GM23338 (cell line): Measurements from ENCODE around the gene EPO. TPM values are rescaled to one million over a fixed set of nuclear protein-coding genes. Genes with fewer than 3 reads are reported as not detected.
A peak's percentile ranks its signal among the peaks of the same experiment; 100 is the strongest.

Experiments used
- ATAC-seq: fragments of 200-7000 bp; cut with Tn5 transposase; 3 replicates; pipeline ENCODE4 v1.9.1; 2020
- DNase-seq: peaks from one replicate; pipeline ENCODE4 v3.0.0-alpha.2; 2015; ENCODE audit warnings: low spot score
- H2AFZ ChIP-seq: fragments of 200-600 bp; sonication (generic); 2 replicates; pipeline ENCODE4 v1.8.0; 2016; ENCODE audit warnings: antibody characterized with exemption, mild to moderate bottlenecking, moderate library complexity
- H3F3A ChIP-seq: fragments of 200-600 bp; sonication (generic); replicated peaks from 2 replicates; pipeline ENCODE4 v1.8.0; 2017; ENCODE audit warnings: antibody characterized with exemption, mixed run types, low read depth
- H3K27ac ChIP-seq: fragments of 200-600 bp; sonication (generic); 2 replicates; pipeline ENCODE4 v1.6.1; 2016; ENCODE audit warnings: low read depth
- H3K27me3 ChIP-seq: fragments of 200-600 bp; sonication (generic); 2 replicates; pipeline ENCODE4 v1.8.0; 2016; ENCODE audit warnings: mild to moderate bottlenecking, mixed run types, moderate library complexity; ENCODE audit not compliant: insufficient read depth
- H3K36me3 ChIP-seq: fragments of 200-600 bp; sonication (generic); 2 replicates; pipeline ENCODE4 v1.8.0; 2016; ENCODE audit warnings: mild to moderate bottlenecking; ENCODE audit not compliant: insufficient read depth
- H3K4me1 ChIP-seq: fragments of 200-600 bp; sonication (generic); 2 replicates; pipeline ENCODE4 v1.8.0; 2016; ENCODE audit warnings: mild to moderate bottlenecking, moderate library complexity; ENCODE audit not compliant: insufficient read depth
- H3K4me2 ChIP-seq: fragments of 200-600 bp; sonication (generic); 2 replicates; pipeline ENCODE4 v1.7.1; 2017; ENCODE audit warnings: mixed run types
- H3K4me3 ChIP-seq: fragments of 200-600 bp; sonication (generic); 2 replicates; pipeline ENCODE4 v1.6.1; 2016; ENCODE audit warnings: mixed run types
- H3K79me2 ChIP-seq: fragments of 200-600 bp; sonication (generic); replicated peaks from 2 replicates; pipeline ENCODE4 v1.8.0; 2017; ENCODE audit warnings: mild to moderate bottlenecking; ENCODE audit not compliant: insufficient read depth
- H3K9me2 ChIP-seq: fragments of 200-600 bp; sonication (generic); 2 replicates; pipeline ENCODE4 v1.8.0; 2017; ENCODE audit not compliant: insufficient read depth
- H4K20me1 ChIP-seq: fragments of 200-600 bp; sonication (generic); replicated peaks from 2 replicates; pipeline ENCODE4 v1.8.0; 2017; ENCODE audit warnings: mild to moderate bottlenecking; ENCODE audit not compliant: insufficient read depth
- H3K27ac Mint-ChIP-seq: 2 replicates; pipeline ENCODE4 v1.8.0; 2020; ENCODE audit warnings: inconsistent platforms, mild to moderate bottlenecking, moderate library complexity, mixed read lengths
- H3K27me3 Mint-ChIP-seq: 3 replicates; pipeline ENCODE4 v1.8.0; 2022; ENCODE audit warnings: low read depth, mild to moderate bottlenecking, moderate library complexity, mixed read lengths, inconsistent platforms; ENCODE audit not compliant: insufficient read depth, poor library complexity
- H3K36me3 Mint-ChIP-seq: 3 replicates; pipeline ENCODE4 v1.8.0; 2021; ENCODE audit warnings: low read depth, mild to moderate bottlenecking, inconsistent platforms, moderate library complexity, mixed read lengths
- H3K4me1 Mint-ChIP-seq: 3 replicates; pipeline ENCODE4 v1.8.0; 2020; ENCODE audit warnings: mild to moderate bottlenecking, inconsistent platforms, mixed read lengths
- H3K4me3 Mint-ChIP-seq: 3 replicates; pipeline ENCODE4 v1.8.0; 2021; ENCODE audit warnings: moderate library complexity, mild to moderate bottlenecking, inconsistent platforms, mixed read lengths
- H3K9me3 Mint-ChIP-seq: 3 replicates; pipeline ENCODE4 v1.8.0; 2020; ENCODE audit warnings: moderate library complexity, mild to moderate bottlenecking, inconsistent platforms, mixed read lengths
- CREB1 ChIP-seq: fragments of 250-450 bp; sonication (Bioruptor Pico); IDR thresholded peaks from 2 replicates; pipeline ENCODE4 v1.5.0; 2020; ENCODE audit warnings: low read depth, mild to moderate bottlenecking, moderate library complexity
- EZH2 ChIP-seq: fragments of 200-600 bp; sonication (generic); IDR thresholded peaks from one replicate; pipeline ENCODE4 v1.8.0; 2017; ENCODE audit warnings: antibody characterized with exemption, mild to moderate bottlenecking, low read depth; ENCODE audit not compliant: unreplicated experiment
- JUNB ChIP-seq: IDR thresholded peaks from one replicate; pipeline ENCODE4 v1.6.1; 2016; ENCODE audit warnings: antibody characterized with exemption; ENCODE audit not compliant: unreplicated experiment
- NANOG ChIP-seq: IDR thresholded peaks from 2 replicates; pipeline ENCODE4 v1.6.1; 2016; ENCODE audit warnings: antibody characterized with exemption, borderline replicate concordance
- POLR2AphosphoS5 ChIP-seq: IDR thresholded peaks from 2 replicates; pipeline ENCODE4 v1.6.1; 2016; ENCODE audit warnings: antibody characterized with exemption, low read depth
- STAT1 ChIP-seq: IDR thresholded peaks from one replicate; pipeline ENCODE4 v1.6.1; 2016; ENCODE audit warnings: antibody characterized with exemption; ENCODE audit not compliant: unreplicated experiment
- ZNF114 ChIP-seq: fragments of 250-450 bp; sonication (Bioruptor Pico); IDR thresholded peaks from 2 replicates; pipeline ENCODE4 v1.5.0; 2020; ENCODE audit warnings: mild to moderate bottlenecking, moderate library complexity
- ZNF331 ChIP-seq: fragments of 250-450 bp; sonication (Bioruptor Pico); IDR thresholded peaks from 2 replicates; pipeline ENCODE4 v1.5.0; 2020; ENCODE audit warnings: low read depth, mild to moderate bottlenecking, moderate library complexity
- polyA plus RNA-seq: library from polyadenylated mRNA; unstranded; fragments of >200 nt; fragmentation: Nextera tagmentation; extraction: Ambion mirVana; gene quantifications from 2 replicates; pipeline ENCODE4 v1.2.1, GENCODE V29; 2016
- total RNA-seq: library from RNA; depleted of rRNA; stranded (reverse); fragments of >200 nt; shearing (Covaris generic); gene quantifications from 2 replicates; pipeline ENCODE4 v1.2.3, GENCODE V29; 2014
- TF ChIP-seq, protein P1 (sequence below), 2 experiments: fragments of 200-600 bp in 1 of 2; sonication (generic) in 1 of 2; conservative IDR thresholded peaks; 2 replicates each; pipeline versions ENCODE4 v1.5.1 to v1.6.1; 2016 to 2017; ENCODE audit warnings: antibody characterized with exemption in 2 of 2, low read depth in 2 of 2, mild to moderate bottlenecking in 2 of 2, moderate library complexity in 1 of 2
- TF ChIP-seq, protein P2 (sequence below): IDR thresholded peaks from one replicate; pipeline ENCODE4 v1.6.1; 2018; ENCODE audit warnings: antibody characterized with exemption; ENCODE audit not compliant: unreplicated experiment
- TF ChIP-seq, protein P3 (sequence below): fragments of 250-450 bp; sonication (Bioruptor Pico); IDR thresholded peaks from 2 replicates; pipeline ENCODE4 v1.5.0; 2020; ENCODE audit warnings: mild to moderate bottlenecking, moderate library complexity

Gene EPO
- total and polyA plus RNA-seq, 2 experiments from 2014 or later, result 1.0 TPM; not detected in 1

DNA sequence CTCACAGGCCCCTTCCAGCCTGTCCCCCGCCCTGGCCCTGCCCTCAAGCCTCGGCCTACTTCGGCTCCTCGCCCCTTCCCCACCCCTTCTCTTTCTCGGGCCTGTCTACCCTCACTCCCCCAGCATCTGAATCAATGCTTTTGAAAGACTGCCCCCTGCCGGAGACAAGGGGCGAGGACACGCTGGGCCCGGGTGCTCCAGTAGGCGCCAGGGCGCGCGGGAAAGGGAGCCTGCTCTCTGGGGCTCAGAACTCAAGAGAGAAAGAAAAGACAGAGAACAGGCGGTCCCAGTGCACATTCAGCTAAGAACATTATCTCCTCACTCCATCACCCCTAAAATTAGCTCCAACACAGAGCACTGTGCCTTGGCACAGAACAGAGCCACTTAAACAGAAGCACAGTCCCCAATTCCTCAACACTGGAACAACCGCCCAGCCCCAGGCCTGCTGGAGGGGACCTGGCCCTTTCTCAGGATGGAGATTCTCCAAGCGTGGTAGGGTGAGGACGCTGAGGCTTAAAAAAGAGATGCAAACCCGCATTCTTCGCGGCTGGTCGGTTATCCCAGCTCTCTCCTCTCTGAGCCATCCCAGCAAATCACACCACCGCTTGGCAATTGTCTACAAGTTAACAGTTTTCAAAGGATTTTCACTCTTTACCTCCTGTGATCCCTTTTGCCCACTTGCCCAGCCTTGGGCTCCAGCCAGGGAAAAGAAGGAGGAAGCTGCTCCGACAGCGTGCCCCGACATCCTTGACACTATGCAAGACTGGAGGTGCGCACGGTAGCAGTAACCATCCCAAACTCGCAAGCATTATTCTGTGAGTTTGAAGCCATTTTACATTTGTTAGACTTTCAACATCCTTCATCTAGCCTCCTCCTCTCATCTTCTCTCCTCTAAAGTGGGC is 28.3 kb upstream of the EPO start:
- peak; percentile 96 for DNase-seq
- H3K36me3 Mint-ChIP-seq, result peaks cover 40% of the 10 kb centered on the region
- peaks cover 9% of the 10 kb centered on the region for H3K36me3 ChIP-seq
- H3K4me2 ChIP-seq, result peak overlapping the region; percentile 98
- ATAC-seq, result peak; percentile 83
- peaks cover 8% of the 10 kb centered on the region; the same call in 2 of the 3 replicates for H3K9me3 Mint-ChIP-seq
- H3K27me3 ChIP-seq, result no peaks in the 10 kb centered on the region
- H3K4me1 ChIP-seq, result peaks cover 22% of the 10 kb centered on the region
- peaks cover 41% of the 10 kb centered on the region for H4K20me1 ChIP-seq
- TF ChIP-seq STAT1 (no peak), ZNF114 (no peak), ZNF331 (CRISPR knock-in tag) (no peak), NANOG (no peak), CREB1 (0 out of 2 replicates have a peak, but pooled peaks have one; percentile 23), POLR2AphosphoS5 (no peak; the same call in 1 of the 2 replicates), JUNB (no peak), EZH2 (no peak)
- TF ChIP-seq, protein P1, sequence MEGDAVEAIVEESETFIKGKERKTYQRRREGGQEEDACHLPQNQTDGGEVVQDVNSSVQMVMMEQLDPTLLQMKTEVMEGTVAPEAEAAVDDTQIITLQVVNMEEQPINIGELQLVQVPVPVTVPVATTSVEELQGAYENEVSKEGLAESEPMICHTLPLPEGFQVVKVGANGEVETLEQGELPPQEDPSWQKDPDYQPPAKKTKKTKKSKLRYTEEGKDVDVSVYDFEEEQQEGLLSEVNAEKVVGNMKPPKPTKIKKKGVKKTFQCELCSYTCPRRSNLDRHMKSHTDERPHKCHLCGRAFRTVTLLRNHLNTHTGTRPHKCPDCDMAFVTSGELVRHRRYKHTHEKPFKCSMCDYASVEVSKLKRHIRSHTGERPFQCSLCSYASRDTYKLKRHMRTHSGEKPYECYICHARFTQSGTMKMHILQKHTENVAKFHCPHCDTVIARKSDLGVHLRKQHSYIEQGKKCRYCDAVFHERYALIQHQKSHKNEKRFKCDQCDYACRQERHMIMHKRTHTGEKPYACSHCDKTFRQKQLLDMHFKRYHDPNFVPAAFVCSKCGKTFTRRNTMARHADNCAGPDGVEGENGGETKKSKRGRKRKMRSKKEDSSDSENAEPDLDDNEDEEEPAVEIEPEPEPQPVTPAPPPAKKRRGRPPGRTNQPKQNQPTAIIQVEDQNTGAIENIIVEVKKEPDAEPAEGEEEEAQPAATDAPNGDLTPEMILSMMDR (conservative IDR thresholded peaks at IDR 0.05; ENCODE audit: low read depth in 2 of 2), result peak; percentile 93 to 94
- TF ChIP-seq, protein P2, sequence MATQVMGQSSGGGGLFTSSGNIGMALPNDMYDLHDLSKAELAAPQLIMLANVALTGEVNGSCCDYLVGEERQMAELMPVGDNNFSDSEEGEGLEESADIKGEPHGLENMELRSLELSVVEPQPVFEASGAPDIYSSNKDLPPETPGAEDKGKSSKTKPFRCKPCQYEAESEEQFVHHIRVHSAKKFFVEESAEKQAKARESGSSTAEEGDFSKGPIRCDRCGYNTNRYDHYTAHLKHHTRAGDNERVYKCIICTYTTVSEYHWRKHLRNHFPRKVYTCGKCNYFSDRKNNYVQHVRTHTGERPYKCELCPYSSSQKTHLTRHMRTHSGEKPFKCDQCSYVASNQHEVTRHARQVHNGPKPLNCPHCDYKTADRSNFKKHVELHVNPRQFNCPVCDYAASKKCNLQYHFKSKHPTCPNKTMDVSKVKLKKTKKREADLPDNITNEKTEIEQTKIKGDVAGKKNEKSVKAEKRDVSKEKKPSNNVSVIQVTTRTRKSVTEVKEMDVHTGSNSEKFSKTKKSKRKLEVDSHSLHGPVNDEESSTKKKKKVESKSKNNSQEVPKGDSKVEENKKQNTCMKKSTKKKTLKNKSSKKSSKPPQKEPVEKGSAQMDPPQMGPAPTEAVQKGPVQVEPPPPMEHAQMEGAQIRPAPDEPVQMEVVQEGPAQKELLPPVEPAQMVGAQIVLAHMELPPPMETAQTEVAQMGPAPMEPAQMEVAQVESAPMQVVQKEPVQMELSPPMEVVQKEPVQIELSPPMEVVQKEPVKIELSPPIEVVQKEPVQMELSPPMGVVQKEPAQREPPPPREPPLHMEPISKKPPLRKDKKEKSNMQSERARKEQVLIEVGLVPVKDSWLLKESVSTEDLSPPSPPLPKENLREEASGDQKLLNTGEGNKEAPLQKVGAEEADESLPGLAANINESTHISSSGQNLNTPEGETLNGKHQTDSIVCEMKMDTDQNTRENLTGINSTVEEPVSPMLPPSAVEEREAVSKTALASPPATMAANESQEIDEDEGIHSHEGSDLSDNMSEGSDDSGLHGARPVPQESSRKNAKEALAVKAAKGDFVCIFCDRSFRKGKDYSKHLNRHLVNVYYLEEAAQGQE, result no peak
- TF ChIP-seq, protein P3, sequence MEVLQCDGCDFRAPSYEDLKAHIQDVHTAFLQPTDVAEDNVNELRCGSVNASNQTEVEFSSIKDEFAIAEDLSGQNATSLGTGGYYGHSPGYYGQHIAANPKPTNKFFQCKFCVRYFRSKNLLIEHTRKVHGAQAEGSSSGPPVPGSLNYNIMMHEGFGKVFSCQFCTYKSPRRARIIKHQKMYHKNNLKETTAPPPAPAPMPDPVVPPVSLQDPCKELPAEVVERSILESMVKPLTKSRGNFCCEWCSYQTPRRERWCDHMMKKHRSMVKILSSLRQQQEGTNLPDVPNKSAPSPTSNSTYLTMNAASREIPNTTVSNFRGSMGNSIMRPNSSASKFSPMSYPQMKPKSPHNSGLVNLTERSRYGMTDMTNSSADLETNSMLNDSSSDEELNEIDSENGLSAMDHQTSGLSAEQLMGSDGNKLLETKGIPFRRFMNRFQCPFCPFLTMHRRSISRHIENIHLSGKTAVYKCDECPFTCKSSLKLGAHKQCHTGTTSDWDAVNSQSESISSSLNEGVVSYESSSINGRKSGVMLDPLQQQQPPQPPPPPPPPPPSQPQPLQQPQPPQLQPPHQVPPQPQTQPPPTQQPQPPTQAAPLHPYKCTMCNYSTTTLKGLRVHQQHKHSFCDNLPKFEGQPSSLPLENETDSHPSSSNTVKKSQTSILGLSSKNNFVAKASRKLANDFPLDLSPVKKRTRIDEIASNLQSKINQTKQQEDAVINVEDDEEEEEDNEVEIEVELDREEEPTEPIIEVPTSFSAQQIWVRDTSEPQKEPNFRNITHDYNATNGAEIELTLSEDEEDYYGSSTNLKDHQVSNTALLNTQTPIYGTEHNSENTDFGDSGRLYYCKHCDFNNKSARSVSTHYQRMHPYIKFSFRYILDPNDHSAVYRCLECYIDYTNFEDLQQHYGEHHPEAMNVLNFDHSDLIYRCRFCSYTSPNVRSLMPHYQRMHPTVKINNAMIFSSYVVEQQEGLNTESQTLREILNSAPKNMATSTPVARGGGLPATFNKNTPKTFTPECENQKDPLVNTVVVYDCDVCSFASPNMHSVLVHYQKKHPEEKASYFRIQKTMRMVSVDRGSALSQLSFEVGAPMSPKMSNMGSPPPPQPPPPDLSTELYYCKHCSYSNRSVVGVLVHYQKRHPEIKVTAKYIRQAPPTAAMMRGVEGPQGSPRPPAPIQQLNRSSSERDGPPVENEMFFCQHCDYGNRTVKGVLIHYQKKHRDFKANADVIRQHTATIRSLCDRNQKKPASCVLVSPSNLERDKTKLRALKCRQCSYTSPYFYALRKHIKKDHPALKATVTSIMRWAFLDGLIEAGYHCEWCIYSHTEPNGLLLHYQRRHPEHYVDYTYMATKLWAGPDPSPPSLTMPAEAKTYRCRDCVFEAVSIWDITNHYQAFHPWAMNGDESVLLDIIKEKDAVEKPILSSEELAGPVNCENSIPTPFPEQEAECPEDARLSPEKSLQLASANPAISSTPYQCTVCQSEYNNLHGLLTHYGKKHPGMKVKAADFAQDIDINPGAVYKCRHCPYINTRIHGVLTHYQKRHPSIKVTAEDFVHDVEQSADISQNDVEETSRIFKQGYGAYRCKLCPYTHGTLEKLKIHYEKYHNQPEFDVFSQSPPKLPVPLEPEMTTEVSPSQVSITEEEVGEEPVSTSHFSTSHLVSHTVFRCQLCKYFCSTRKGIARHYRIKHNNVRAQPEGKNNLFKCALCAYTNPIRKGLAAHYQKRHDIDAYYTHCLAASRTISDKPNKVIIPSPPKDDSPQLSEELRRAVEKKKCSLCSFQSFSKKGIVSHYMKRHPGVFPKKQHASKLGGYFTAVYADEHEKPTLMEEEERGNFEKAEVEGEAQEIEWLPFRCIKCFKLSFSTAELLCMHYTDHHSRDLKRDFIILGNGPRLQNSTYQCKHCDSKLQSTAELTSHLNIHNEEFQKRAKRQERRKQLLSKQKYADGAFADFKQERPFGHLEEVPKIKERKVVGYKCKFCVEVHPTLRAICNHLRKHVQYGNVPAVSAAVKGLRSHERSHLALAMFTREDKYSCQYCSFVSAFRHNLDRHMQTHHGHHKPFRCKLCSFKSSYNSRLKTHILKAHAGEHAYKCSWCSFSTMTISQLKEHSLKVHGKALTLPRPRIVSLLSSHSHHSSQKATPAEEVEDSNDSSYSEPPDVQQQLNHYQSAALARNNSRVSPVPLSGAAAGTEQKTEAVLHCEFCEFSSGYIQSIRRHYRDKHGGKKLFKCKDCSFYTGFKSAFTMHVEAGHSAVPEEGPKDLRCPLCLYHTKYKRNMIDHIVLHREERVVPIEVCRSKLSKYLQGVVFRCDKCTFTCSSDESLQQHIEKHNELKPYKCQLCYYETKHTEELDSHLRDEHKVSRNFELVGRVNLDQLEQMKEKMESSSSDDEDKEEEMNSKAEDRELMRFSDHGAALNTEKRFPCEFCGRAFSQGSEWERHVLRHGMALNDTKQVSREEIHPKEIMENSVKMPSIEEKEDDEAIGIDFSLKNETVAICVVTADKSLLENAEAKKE (CRISPR knock-in tag), result no peak
- H2AFZ ChIP-seq, result no peak overlapping the region
- peaks cover 25% of the 10 kb centered on the region for H3F3A ChIP-seq
- H3K79me2 ChIP-seq, result peaks cover 65% of the 10 kb centered on the region
- peak overlapping the region; percentile 97 for H3K27ac Mint-ChIP-seq
- H3K4me3 ChIP-seq, result peak overlapping the region; percentile 96
- peaks cover 42% of the 10 kb centered on the region for H3K4me1 Mint-ChIP-seq
- H3K4me3 Mint-ChIP-seq, result peak overlapping the region; percentile 96
- H3K27ac ChIP-seq, result peak overlapping the region; percentile 82
- no peaks in the 10 kb centered on the region for H3K9me2 ChIP-seq
- peaks cover 28% of the 10 kb centered on the region for H3K27me3 Mint-ChIP-seq
